Vagina (tissue), 2 donors: ENCODE data around the gene TMEM59L. TPM values are rescaled to one million over a fixed set of nuclear protein-coding genes. Genes with fewer than 3 reads are reported as not detected.

ENCODE experiments used
- DNase-seq, 2 donors: peaks; one replicate each; pipeline ENCODE4 v3.0.0-alpha.2; 2017; ENCODE audit errors: extremely low spot score in 2 of 2
- H3K27ac ChIP-seq: fragments of 200-600 bp; sonication (generic); one replicate; pipeline ENCODE4 v1.5.1; 2019
- H3K27me3 ChIP-seq: fragments of 200-600 bp; sonication (generic); one replicate; pipeline ENCODE4 v1.5.1; 2019
- H3K36me3 ChIP-seq, 2 donors: fragments of 200-600 bp; sonication (generic); one replicate each; pipeline ENCODE4 v1.5.1; 2017 to 2019
- H3K4me1 ChIP-seq: fragments of 200-600 bp; sonication (generic); one replicate; pipeline ENCODE4 v1.5.1; 2019
- H3K4me3 ChIP-seq, 2 donors: fragments of 200-600 bp; sonication (generic); 1 replicate in 1 of 2; 2 replicates in 1 of 2; pipeline ENCODE4 v1.5.1; 2016 to 2019
- H3K9me3 ChIP-seq: fragments of 200-600 bp; sonication (generic); one replicate; pipeline ENCODE4 v1.5.1; 2019
- CTCF ChIP-seq, 3 experiments: fragments of 450-650 bp in 2 of 3; fragments of 200-600 bp in 1 of 3; sonication (generic) in 1 of 3; IDR thresholded peaks; one replicate each; pipeline ENCODE4 v1.5.1; 2017 to 2019; ENCODE audit warnings: antibody characterized with exemption in 3 of 3, mild to moderate bottlenecking in 2 of 3, moderate library complexity in 2 of 3
- POLR2A ChIP-seq, 2 donors: fragments of 450-650 bp; IDR thresholded peaks; one replicate each; pipeline ENCODE4 v1.6.1; 2017; ENCODE audit warnings: antibody characterized with exemption in 2 of 2, mild to moderate bottlenecking in 2 of 2, moderate library complexity in 2 of 2
- POLR2AphosphoS5 ChIP-seq, 2 donors: sonication (generic); formaldehyde crosslinking; IDR thresholded peaks; one replicate each; pipeline ENCODE4 v1.9.0; 2017; ENCODE audit warnings: antibody characterized with exemption in 2 of 2, mild to moderate bottlenecking in 2 of 2, low read depth in 1 of 2; ENCODE audit not compliant: insufficient read depth in 1 of 2
- intact Hi-C: fragments of 100-400 bp; cut with DNase I; formaldehyde crosslinking; loops from one replicate; pipeline ENCODE4 v1.15.1; 2023
- total RNA-seq: library from RNA; depleted of rRNA; stranded (reverse); fragments of >200 nt; gene quantifications from one replicate; pipeline ENCODE4 v1.2.3, GENCODE V29; 2016

The TMEM59L gene
- total RNA-seq, 1 donor from 2014 or later: 4.2 TPM

- peaks cover 0 to 1% of the 10 kb centered on the region in 2 donors for H3K36me3 ChIP-seq
- intact Hi-C loops: no loop called here
- no peaks in the 10 kb centered on the region for H3K9me3 ChIP-seq
- no peak for DNase-seq
- peak overlapping the region; percentile 39 for H3K27ac ChIP-seq
- TF ChIP-seq POLR2AphosphoS5 (IDR thresholded peaks at IDR 0.05; ENCODE audit: insufficient read depth in 1 of 2, low read depth in 1 of 2): no peak
- peaks cover 34% of the 10 kb centered on the region for H3K4me1 ChIP-seq
- H3K27me3 ChIP-seq: no peaks in the 10 kb centered on the region
- H3K4me3 ChIP-seq: no peak overlapping the region
These were observed 50.5 kb downstream of the TMEM59L start for GRCh38 chr19:18662972-18663732.

GRCh38 chr19:18663940-18664530 is 51.4 kb downstream of the TMEM59L start:
- H3K9me3 ChIP-seq: no peaks in the 10 kb centered on the region
- no peaks in the 10 kb centered on the region for H3K27me3 ChIP-seq
- H3K4me1 ChIP-seq: peaks cover 25% of the 10 kb centered on the region
- TF ChIP-seq POLR2A (IDR thresholded peaks at IDR 0.05): no peak
- no peak for TF ChIP-seq POLR2AphosphoS5 (IDR thresholded peaks at IDR 0.05; ENCODE audit: insufficient read depth in 1 of 2, low read depth in 1 of 2)
- TF ChIP-seq CTCF (IDR thresholded peaks at IDR 0.05): no peak
- H3K36me3 ChIP-seq: peaks cover 0 to 10% of the 10 kb centered on the region in 2 donors
- no peak for DNase-seq
- intact Hi-C loops: no loop called here
- H3K4me3 ChIP-seq: no peak overlapping the region
- H3K27ac ChIP-seq: no peak overlapping the region

- TF ChIP-seq POLR2AphosphoS5 (IDR thresholded peaks at IDR 0.05; ENCODE audit: insufficient read depth in 1 of 2, low read depth in 1 of 2) (peak in 1 of 2 donors; percentile 17), CTCF (IDR thresholded peaks at IDR 0.05) (no peak)
- Histone ChIP-seq H3K27ac (no peak overlapping the region), H3K36me3 (peaks cover 0 to 13% of the 10 kb centered on the region in 2 donors), H3K27me3 (no peaks in the 10 kb centered on the region), H3K4me1 (peaks cover 8% of the 10 kb centered on the region), H3K9me3 (no peaks in the 10 kb centered on the region), H3K4me3 (no peak overlapping the region)
- DNase-seq: no peak
- intact Hi-C loops: no loop called here
These were observed 53.1 kb downstream of the TMEM59L start for GRCh38 chr19:18665771-18666202.

GRCh38 chr19:18666317-18666716 is 53.6 kb downstream of the TMEM59L start:
- intact Hi-C loops: no loop called here
- Histone ChIP-seq H3K4me1 (peaks cover 2% of the 10 kb centered on the region), H3K27me3 (no peaks in the 10 kb centered on the region), H3K27ac (no peak overlapping the region), H3K4me3 (no peak overlapping the region), H3K36me3 (peaks cover 0 to 13% of the 10 kb centered on the region in 2 donors), H3K9me3 (no peaks in the 10 kb centered on the region)
- no peak for DNase-seq
- TF ChIP-seq POLR2AphosphoS5 (IDR thresholded peaks at IDR 0.05; ENCODE audit: insufficient read depth in 1 of 2, low read depth in 1 of 2) (no peak), POLR2A (IDR thresholded peaks at IDR 0.05) (no peak), CTCF (IDR thresholded peaks at IDR 0.05) (no peak)

GRCh38 chr19:18666784-18667183 is 54.1 kb downstream of the TMEM59L start:
- intact Hi-C loops: no loop called here
- no peaks in the 10 kb centered on the region for H3K9me3 ChIP-seq
- DNase-seq: no peak
- TF ChIP-seq CTCF (IDR thresholded peaks at IDR 0.05) (no peak), POLR2AphosphoS5 (IDR thresholded peaks at IDR 0.05; ENCODE audit: insufficient read depth in 1 of 2, low read depth in 1 of 2) (no peak), POLR2A (IDR thresholded peaks at IDR 0.05) (no peak)
- peaks cover 0 to 13% of the 10 kb centered on the region in 2 donors for H3K36me3 ChIP-seq
- H3K4me3 ChIP-seq: no peak overlapping the region
- H3K27ac ChIP-seq: no peak overlapping the region
- no peaks in the 10 kb centered on the region for H3K4me1 ChIP-seq
- no peaks in the 10 kb centered on the region for H3K27me3 ChIP-seq
